ENCODE measurements around the gene SLC34A3.
"Not testable (repeated sequence)": the region's sequence is repeated elsewhere in the genome, so short reads cannot be mapped to it uniquely, and the experiment has no call there.

SLC34A3 gene

GRCh38 chr9:137243626-137244485 is 13.2 kb downstream of the SLC34A3 start:
- no peak for DNase-seq

DNA sequence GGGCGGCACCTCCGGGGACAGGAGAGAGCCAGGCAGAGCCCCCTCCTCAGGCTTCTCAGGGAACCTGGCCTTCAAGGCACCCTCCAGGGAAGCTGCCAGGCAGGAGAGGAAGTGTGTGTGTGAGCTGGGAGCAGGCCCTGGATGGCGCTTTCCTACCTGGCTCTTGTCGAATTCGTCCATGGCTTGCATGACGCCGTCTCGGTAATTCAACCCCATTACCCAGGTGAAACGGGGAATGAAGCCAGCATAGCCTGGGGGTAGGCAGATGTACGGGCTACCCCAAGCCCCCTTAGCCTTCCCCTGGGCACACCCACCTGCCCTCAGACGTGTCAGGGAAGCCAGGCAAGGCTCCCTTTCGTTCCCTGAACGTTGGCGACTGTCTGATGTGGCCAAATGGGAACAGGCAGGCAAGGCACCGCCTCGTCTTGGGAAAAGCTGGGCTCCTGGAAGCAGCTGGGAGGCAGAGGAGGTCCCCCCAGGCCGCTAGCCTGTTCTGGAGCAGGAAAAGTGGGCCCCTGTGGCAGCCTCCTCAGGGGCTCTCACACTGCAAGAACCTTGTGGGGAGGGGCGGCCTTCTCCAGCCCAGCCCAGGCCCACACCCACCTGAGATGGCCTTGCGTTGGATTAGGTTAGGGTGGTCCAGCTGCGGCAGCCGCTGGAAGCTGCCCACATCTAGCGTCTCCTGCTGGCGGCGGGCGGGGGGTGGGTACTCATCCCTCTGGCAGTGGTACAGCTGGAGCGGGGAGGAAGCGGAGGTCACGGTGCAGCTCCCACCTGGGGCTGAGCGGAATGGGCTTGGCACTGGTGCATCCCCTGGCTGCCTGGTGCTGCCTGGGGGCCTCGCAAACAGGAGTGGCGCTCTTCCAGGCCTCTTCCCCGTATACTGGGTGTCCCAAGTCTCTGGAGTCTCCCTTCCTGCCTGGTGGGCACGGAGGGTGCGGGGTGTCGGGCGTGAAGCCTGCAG is 14.1 kb downstream of the SLC34A3 start:
- no peak for DNase-seq

DNA sequence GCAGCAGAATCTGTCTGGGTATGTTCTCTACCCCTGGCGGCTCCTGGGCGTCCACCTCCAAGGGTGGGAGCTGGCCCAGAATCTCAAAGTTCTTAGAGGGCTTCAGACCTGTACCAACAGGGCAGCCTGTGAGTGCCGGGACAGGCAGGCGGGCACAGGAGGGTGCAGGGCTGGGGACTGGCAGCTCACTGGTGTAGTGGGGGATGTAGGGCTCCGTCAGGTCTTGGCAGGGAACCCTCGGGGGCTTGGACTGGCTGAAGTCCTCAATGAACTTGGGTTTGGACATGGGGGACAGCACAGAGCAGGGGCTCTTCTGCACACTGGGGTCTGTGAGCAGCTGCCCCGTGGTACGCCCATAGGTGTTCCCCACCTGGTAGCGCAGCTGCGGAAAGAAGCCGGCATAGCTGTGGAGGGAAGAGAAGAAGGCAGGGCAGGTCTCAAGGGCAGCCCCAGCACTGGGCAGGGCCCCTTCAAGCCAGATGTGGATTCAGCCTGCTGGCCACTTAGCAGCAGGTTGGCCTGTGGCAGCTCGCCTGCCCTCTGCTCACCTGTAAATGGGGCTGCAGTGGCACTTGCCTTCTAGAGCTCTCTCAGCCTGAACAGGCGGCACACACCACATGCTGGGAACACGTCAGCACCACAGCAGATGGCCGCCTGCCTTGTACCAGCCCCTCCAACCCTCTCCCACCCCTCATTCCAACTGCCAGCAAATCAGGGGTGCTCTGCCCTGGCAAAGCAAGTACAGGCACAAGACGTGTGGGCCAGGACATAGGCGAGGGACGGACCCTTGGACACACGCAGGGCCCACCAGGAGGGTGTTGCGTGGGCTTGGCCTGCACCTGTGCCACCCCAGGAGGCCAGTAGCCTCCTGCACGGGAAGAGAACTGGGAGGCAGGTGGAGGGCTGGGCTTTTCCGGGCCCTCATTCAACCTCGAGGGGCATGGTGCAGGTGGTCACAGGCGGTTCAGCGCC is 15.0 kb downstream of the SLC34A3 start:
- DNase-seq: no peak

- DNase-seq: no peak
These were observed 16.6 kb downstream of the SLC34A3 start for GRCh38 chr9:137247135-137247915.

- no peak for DNase-seq
These were observed 17.1 kb downstream of the SLC34A3 start for GRCh38 chr9:137247916-137248175.

- DNase-seq: no peak
These were observed 19.9 kb downstream of the SLC34A3 start for GRCh38 chr9:137250329-137251193.

DNA sequence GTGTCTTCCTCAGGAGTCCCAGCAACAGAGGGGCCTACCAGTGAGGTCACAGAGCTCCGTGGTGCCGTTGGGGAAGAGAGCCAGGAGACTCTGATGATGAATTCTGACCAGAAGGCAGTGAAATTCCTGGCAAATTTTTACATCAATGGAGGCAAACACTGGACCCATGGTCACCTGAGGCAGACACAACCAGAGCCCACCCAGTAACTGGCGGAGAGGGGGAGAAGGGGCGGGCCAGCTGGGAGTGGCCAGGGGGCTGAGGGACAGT is 20.4 kb downstream of the SLC34A3 start, which contains the start of gene STPG3:
STPG3 (plus strand) TSS at position 93 of the 268 bp plus-strand sequence; CDS start at position 94, 1 bp downstream.
- DNase-seq: no peak

- DNase-seq: no peak
These were observed 21.0 kb downstream of the SLC34A3 start for GRCh38 chr9:137251490-137252268.

GRCh38 chr9:137252555-137253506 is 22.1 kb downstream of the SLC34A3 start:
- no peak for DNase-seq

GRCh38 chr9:137253717-137254623 is 23.3 kb downstream of the SLC34A3 start:
- DNase-seq: no peak

- peak; percentile 49 for DNase-seq
These were observed 24.1 kb downstream of the SLC34A3 start, which contains the start of gene NELFB for GRCh38 chr9:137254624-137255447. Gene NELFB (plus strand): TSS chr9:137255327.

DNA sequence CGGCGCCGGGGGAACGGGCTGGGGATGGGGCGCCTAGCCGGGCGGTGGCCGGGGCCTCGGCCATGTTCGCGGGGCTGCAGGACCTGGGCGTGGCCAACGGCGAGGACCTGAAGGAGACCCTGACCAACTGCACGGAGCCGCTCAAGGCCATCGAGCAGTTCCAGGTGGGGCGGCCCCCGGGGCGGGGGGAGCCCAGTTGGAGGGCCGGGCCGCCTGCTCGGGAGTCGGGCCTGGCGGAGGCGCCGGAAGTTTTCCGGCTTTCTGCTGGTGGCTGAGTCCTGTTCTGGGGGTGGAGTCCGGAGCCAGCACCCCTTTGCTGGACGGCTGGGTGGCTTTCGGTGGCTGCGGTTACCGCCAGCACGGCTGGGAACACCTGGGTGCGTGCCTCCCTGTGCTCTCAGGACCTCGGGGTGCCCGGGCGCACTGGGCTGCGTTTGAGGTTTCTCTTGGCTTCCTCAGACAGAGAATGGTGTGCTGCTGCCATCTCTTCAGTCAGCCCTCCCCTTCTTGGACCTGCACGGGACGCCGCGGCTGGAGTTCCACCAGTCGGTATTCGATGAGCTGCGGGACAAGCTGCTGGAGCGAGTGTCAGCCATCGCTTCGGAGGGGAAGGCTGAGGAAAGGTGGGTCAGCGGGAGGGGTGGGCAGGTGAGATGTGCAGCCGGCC is 24.9 kb downstream of the SLC34A3 start:
- no peak for DNase-seq

- DNase-seq: no peak
These were observed 25.7 kb downstream of the SLC34A3 start for GRCh38 chr9:137256362-137256761.

GRCh38 chr9:137256856-137257255 is 26.2 kb downstream of the SLC34A3 start:
- DNase-seq: no peak

- not testable (repeated sequence) for DNase-seq
These were observed 31.6 kb downstream of the SLC34A3 start for GRCh38 chr9:137262173-137262908.

DNA sequence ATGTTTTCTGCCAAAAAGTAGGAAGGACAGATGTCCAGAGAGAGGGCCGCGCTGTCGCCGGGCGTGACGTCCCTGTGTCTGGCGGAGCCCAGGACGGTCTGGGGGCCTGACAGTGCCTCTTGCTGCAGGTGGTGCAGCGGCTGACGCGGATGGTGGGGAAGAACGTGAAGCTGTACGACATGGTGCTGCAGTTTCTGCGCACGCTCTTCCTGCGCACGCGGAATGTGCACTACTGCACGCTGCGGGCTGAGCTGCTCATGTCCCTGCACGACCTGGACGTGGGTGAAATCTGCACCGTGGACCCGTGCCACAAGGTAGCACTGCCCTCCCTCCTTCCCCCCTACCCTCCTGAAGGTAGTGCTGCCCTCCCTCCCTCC is 32.2 kb downstream of the SLC34A3 start:
- no peak for DNase-seq

Data from NCI-H1436 treated with DMSO at 0.1 percent for 48 hours (cell line).